GM12878 (cell line): ENCODE data around the gene GCH1. TPM values are rescaled to one million over a fixed set of nuclear protein-coding genes. Genes with fewer than 3 reads are reported as not detected.

Experiments used
- microRNA-seq: library from miRNA; unstranded; fragments of <30 nt; microRNA quantifications from one replicate; pipeline ENCODE4, GENCODE V29; 2018
- polyA plus RNA-seq, 11 experiments: library from polyadenylated mRNA; depleted of rRNA in 4 of 11; unstranded in 6 of 11; stranded (reverse) in 5 of 11; fragments of >200 nt; fragmentation: Nextera tagmentation in 4 of 11; fragmentation: Illumina TruSeq in 1 of 11; extraction: Ambion mirVana in 4 of 11; extraction: Trizol in 1 of 11; gene quantifications; 1 replicate in 1 of 11; 2 replicates in 10 of 11; pipeline versions ENCODE4 v1.2.1 to v1.2.3, GENCODE V29; 2011 to 2016; ENCODE audit warnings: inconsistent platforms in 2 of 11, missing spikeins in 2 of 11, low read depth in 1 of 11
- small RNA-seq: library from RNA; depleted of rRNA; stranded (forward); fragments of <200 nt; gene quantifications from one replicate; pipeline ENCODE3, GENCODE V24; 2014
- total RNA-seq, 4 experiments: library from RNA; depleted of rRNA in 3 of 4; stranded (reverse); fragments of >200 nt in 3 of 4; fragmentation: Illumina TruSeq in 1 of 4; extraction: Trizol in 1 of 4; gene quantifications; 2 replicates each; pipeline versions ENCODE4 v1.2.1 to v1.2.3, GENCODE V29; 2013 to 2021

GCH1 gene
- total and polyA plus RNA-seq, 10 of the 15 experiments (the other 5 are each of a cell fraction or from before 2014, with no cell fraction given): 25.1 to 37.0 (median 33.8) TPM

Small RNAs within 50 kb of the gene (microRNA-seq; reads per million reads assigned to microRNA genes)
- not detected for gene MIR4308

Small RNAs within 50 kb of the gene (small RNA-seq; reads per million reads assigned to genes)
- gene MIR4308: not detected
- not detected for gene RNU6ATAC9P

Other genes with a start within 250 kb of the GCH1 start
- gene WDHD1, start 124.3 kb upstream of the GCH1 start, total RNA-seq (2014; rRNA removed): 21.9 and 25.7 TPM in 2 replicates
- 32.7 and 33.5 TPM in 2 replicates for gene WDHD1, start 124.3 kb upstream of the GCH1 start, total RNA-seq (2014; rRNA removed; fragmentation: Illumina TruSeq; extraction: Trizol)
- 37.9 and 38.7 TPM in 2 replicates for gene WDHD1, start 124.3 kb upstream of the GCH1 start, total RNA-seq (2021)
- gene WDHD1, start 124.3 kb upstream of the GCH1 start, polyA plus RNA-seq (2011; rRNA removed): 34.2 and 57.1 TPM in 2 replicates
- gene WDHD1, start 124.3 kb upstream of the GCH1 start, polyA plus RNA-seq (2014; fragmentation: Illumina TruSeq; extraction: Trizol): 31.8 and 32.9 TPM in 2 replicates
- gene WDHD1, start 124.3 kb upstream of the GCH1 start, polyA plus RNA-seq (2014; fragmentation: Nextera tagmentation; extraction: Ambion mirVana): 10 to 100 TPM; 11.3 to 14.8 TPM
- 14.8 and 17.8 TPM in 2 replicates for gene WDHD1, start 124.3 kb upstream of the GCH1 start, polyA plus RNA-seq (2014; rRNA removed)
- gene WDHD1, start 124.3 kb upstream of the GCH1 start, polyA plus RNA-seq (2016; fragmentation: Nextera tagmentation; extraction: Ambion mirVana): 10 to 100 TPM; 46.3 to 50.5 TPM
- gene SOCS4, start 124.4 kb upstream of the GCH1 start, total RNA-seq (2014; rRNA removed): 20.5 and 25.8 TPM in 2 replicates
- gene SOCS4, start 124.4 kb upstream of the GCH1 start, total RNA-seq (2014; rRNA removed; fragmentation: Illumina TruSeq; extraction: Trizol): 30.6 and 31.0 TPM in 2 replicates
- gene SOCS4, start 124.4 kb upstream of the GCH1 start, total RNA-seq (2021): 27.9 and 31.5 TPM in 2 replicates
- 25.1 and 35.7 TPM in 2 replicates for gene SOCS4, start 124.4 kb upstream of the GCH1 start, polyA plus RNA-seq (2011; rRNA removed)
- 23.7 and 30.9 TPM in 2 replicates for gene SOCS4, start 124.4 kb upstream of the GCH1 start, polyA plus RNA-seq (2014; fragmentation: Illumina TruSeq; extraction: Trizol)
- gene SOCS4, start 124.4 kb upstream of the GCH1 start, polyA plus RNA-seq (2014; fragmentation: Nextera tagmentation; extraction: Ambion mirVana): 1 to 10 TPM; 5.7 to 7.6 TPM
- 13.2 and 14.7 TPM in 2 replicates for gene SOCS4, start 124.4 kb upstream of the GCH1 start, polyA plus RNA-seq (2014; rRNA removed)
- 10 to 100 TPM; 18.4 to 21.0 TPM for gene SOCS4, start 124.4 kb upstream of the GCH1 start, polyA plus RNA-seq (2016; fragmentation: Nextera tagmentation; extraction: Ambion mirVana)
- gene MAPK1IP1L, start 148.8 kb upstream of the GCH1 start, total RNA-seq (2014; rRNA removed): 37.7 and 44.6 TPM in 2 replicates
- 48.9 and 50.4 TPM in 2 replicates for gene MAPK1IP1L, start 148.8 kb upstream of the GCH1 start, total RNA-seq (2014; rRNA removed; fragmentation: Illumina TruSeq; extraction: Trizol)
- 101 and 105 TPM in 2 replicates for gene MAPK1IP1L, start 148.8 kb upstream of the GCH1 start, total RNA-seq (2021)
- gene MAPK1IP1L, start 148.8 kb upstream of the GCH1 start, polyA plus RNA-seq (2011; rRNA removed): 52.8 and 80.1 TPM in 2 replicates
- 68.5 and 90.1 TPM in 2 replicates for gene MAPK1IP1L, start 148.8 kb upstream of the GCH1 start, polyA plus RNA-seq (2014; fragmentation: Illumina TruSeq; extraction: Trizol)
- 10 to 100 TPM; 55.7 to 66.0 TPM for gene MAPK1IP1L, start 148.8 kb upstream of the GCH1 start, polyA plus RNA-seq (2014; fragmentation: Nextera tagmentation; extraction: Ambion mirVana)
- 54.2 and 58.1 TPM in 2 replicates for gene MAPK1IP1L, start 148.8 kb upstream of the GCH1 start, polyA plus RNA-seq (2014; rRNA removed)
- 100 to 1,000 TPM; 107 to 117 TPM for gene MAPK1IP1L, start 148.8 kb upstream of the GCH1 start, polyA plus RNA-seq (2016; fragmentation: Nextera tagmentation; extraction: Ambion mirVana)
- 23.1 and 25.6 TPM in 2 replicates for gene LGALS3, start 226.4 kb upstream of the GCH1 start, total RNA-seq (2014; rRNA removed)
- gene LGALS3, start 226.4 kb upstream of the GCH1 start, total RNA-seq (2014; rRNA removed; fragmentation: Illumina TruSeq; extraction: Trizol): 12.0 and 12.3 TPM in 2 replicates
- 13.6 and 16.1 TPM in 2 replicates for gene LGALS3, start 226.4 kb upstream of the GCH1 start, total RNA-seq (2021)
- gene LGALS3, start 226.4 kb upstream of the GCH1 start, polyA plus RNA-seq (2011; rRNA removed): 34.2 and 45.4 TPM in 2 replicates
- gene LGALS3, start 226.4 kb upstream of the GCH1 start, polyA plus RNA-seq (2014; fragmentation: Illumina TruSeq; extraction: Trizol): 7.7 and 8.6 TPM in 2 replicates
- gene LGALS3, start 226.4 kb upstream of the GCH1 start, polyA plus RNA-seq (2014; fragmentation: Nextera tagmentation; extraction: Ambion mirVana): 1 to 10 TPM; 1.5 to 6.4 TPM
- gene LGALS3, start 226.4 kb upstream of the GCH1 start, polyA plus RNA-seq (2014; rRNA removed): 21.3 and 28.6 TPM in 2 replicates
- gene LGALS3, start 226.4 kb upstream of the GCH1 start, polyA plus RNA-seq (2016; fragmentation: Nextera tagmentation; extraction: Ambion mirVana): 10 to 100 TPM; 28.2 to 30.6 TPM